ENCODE data around the gene SMG1. TPM values are rescaled to one million over a fixed set of nuclear protein-coding genes. Genes with fewer than 3 reads are reported as not detected.
A peak's percentile ranks its signal among the peaks of the same experiment; 100 is the strongest.

Gene SMG1
- total and polyA plus RNA-seq, 2 of the 13 experiments (the other 11 are each of a cell fraction or from before 2014, with no cell fraction given) = 48.7 to 53.7 TPM

DNA sequence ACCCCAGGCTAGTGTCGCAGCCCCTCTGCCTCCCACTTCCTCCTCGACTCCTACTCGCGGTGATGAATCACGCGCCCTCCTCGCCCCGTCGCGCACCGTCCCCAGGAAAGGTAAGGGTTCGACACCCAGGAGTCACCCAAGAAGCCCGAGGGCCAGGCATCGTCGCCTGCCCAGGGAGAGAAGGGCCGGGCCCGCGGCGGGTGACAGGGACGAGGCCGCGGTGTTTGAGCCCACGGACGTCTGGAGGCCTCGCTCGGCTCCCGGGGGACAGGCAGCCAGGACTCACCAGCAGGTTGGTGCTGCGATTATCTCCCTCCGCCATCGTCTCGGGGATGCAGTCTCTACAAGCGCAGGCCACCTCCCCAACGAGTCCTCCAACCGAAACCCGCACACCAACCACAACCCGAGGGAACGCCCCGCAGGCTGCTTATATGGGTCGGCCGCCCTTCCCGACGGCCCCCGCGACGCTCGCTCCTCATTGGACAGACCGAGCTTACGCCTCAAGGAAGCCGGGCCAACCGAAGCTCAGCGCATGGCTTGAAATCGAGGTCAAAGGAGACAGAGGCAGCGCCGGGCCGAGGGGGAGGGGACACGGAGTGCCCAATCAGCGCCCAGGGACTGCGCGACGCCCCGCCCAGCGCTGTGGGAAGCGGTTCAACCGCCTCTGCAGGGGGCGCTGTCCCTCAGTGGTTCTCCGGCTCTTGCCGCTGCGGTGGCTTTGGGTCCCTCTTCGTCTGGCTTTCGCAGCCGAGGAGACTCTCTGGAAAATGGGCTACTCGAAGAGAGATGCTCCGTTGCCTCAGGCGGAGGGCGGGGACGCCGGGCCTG is 124.8 kb downstream of the SMG1 start, which contains the start of gene ARL6IP1 (continued):
- TF ChIP-seq MAZ (IDR thresholded peaks at IDR 0.05; ENCODE audit: borderline replicate concordance, low read depth, low read length) (peak; percentile 95), MAZ (CRISPR knock-in tag; IDR thresholded peaks at IDR 0.05; ENCODE audit: low read depth) (peak; percentile 99), ZFP82 (CRISPR knock-in tag; IDR thresholded peaks at IDR 0.05; ENCODE audit: borderline replicate concordance) (peak; percentile 99), PCBP1 (IDR thresholded peaks at IDR 0.05; ENCODE audit: borderline replicate concordance, low read depth, low read length) (peak; percentile 82; the same call in 1 of the 2 replicates), THYN1 (CRISPR knock-in tag; IDR thresholded peaks at IDR 0.05; ENCODE audit: borderline replicate concordance, low read depth) (peak; percentile 98; the same call in 1 of the 2 replicates), IRF2 (CRISPR knock-in tag; IDR thresholded peaks at IDR 0.05) (peak; percentile 98), MEF2D (CRISPR knock-in tag; IDR thresholded peaks at IDR 0.05) (peak; percentile 92; the same call in 1 of the 2 replicates), ZFP36L2 (CRISPR knock-in tag; IDR thresholded peaks at IDR 0.05) (peak; percentile 66), ZNF44 (CRISPR knock-in tag; IDR thresholded peaks at IDR 0.05) (peak; percentile 34; the same call in 1 of the 2 replicates), ZNF639 (CRISPR knock-in tag; conservative IDR thresholded peaks at IDR 0.05) (peak; percentile 86), ZNF770 (CRISPR knock-in tag; IDR thresholded peaks at IDR 0.05) (peak; percentile 79), DBP (CRISPR knock-in tag; IDR thresholded peaks at IDR 0.05; ENCODE audit: not compliant biosample characterization) (peak; percentile 38)
- TF ChIP-seq, protein P1, sequence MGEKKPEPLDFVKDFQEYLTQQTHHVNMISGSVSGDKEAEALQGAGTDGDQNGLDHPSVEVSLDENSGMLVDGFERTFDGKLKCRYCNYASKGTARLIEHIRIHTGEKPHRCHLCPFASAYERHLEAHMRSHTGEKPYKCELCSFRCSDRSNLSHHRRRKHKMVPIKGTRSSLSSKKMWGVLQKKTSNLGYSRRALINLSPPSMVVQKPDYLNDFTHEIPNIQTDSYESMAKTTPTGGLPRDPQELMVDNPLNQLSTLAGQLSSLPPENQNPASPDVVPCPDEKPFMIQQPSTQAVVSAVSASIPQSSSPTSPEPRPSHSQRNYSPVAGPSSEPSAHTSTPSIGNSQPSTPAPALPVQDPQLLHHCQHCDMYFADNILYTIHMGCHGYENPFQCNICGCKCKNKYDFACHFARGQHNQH (CRISPR knock-in tag; IDR thresholded peaks at IDR 0.05) = peak; percentile 98
- TF ChIP-seq, protein P2, sequence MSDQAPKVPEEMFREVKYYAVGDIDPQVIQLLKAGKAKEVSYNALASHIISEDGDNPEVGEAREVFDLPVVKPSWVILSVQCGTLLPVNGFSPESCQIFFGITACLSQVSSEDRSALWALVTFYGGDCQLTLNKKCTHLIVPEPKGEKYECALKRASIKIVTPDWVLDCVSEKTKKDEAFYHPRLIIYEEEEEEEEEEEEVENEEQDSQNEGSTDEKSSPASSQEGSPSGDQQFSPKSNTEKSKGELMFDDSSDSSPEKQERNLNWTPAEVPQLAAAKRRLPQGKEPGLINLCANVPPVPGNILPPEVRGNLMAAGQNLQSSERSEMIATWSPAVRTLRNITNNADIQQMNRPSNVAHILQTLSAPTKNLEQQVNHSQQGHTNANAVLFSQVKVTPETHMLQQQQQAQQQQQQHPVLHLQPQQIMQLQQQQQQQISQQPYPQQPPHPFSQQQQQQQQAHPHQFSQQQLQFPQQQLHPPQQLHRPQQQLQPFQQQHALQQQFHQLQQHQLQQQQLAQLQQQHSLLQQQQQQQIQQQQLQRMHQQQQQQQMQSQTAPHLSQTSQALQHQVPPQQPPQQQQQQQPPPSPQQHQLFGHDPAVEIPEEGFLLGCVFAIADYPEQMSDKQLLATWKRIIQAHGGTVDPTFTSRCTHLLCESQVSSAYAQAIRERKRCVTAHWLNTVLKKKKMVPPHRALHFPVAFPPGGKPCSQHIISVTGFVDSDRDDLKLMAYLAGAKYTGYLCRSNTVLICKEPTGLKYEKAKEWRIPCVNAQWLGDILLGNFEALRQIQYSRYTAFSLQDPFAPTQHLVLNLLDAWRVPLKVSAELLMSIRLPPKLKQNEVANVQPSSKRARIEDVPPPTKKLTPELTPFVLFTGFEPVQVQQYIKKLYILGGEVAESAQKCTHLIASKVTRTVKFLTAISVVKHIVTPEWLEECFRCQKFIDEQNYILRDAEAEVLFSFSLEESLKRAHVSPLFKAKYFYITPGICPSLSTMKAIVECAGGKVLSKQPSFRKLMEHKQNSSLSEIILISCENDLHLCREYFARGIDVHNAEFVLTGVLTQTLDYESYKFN (CRISPR knock-in tag; conservative IDR thresholded peaks at IDR 0.05) = peak; percentile 88
- TF ChIP-seq, protein P3, sequence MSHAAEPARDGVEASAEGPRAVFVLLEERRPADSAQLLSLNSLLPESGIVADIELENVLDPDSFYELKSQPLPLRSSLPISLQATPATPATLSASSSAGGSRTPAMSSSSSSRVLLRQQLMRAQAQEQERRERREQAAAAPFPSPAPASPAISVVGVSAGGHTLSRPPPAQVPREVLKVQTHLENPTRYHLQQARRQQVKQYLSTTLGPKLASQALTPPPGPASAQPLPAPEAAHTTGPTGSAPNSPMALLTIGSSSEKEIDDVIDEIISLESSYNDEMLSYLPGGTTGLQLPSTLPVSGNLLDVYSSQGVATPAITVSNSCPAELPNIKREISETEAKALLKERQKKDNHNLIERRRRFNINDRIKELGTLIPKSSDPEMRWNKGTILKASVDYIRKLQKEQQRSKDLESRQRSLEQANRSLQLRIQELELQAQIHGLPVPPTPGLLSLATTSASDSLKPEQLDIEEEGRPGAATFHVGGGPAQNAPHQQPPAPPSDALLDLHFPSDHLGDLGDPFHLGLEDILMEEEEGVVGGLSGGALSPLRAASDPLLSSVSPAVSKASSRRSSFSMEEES (CRISPR knock-in tag; IDR thresholded peaks at IDR 0.05) = peak; percentile 79
